Astrocyte of the cerebellum (primary cell): ENCODE measurements around the gene FAM98C.
A peak's percentile ranks its signal among the peaks of the same experiment; 100 is the strongest.

Source experiments
- DNase-seq: peaks from one replicate; pipeline ENCODE4 v3.0.0-alpha.2; 2011; ENCODE audit warnings: low read depth
- H3K4me3 ChIP-seq: 2 replicates; pipeline ENCODE4 v1.5.1; 2011; ENCODE audit warnings: mild to moderate bottlenecking, low read depth, low read length, moderate library complexity
- CTCF ChIP-seq: IDR thresholded peaks from 2 replicates; pipeline ENCODE4 v1.5.1; 2012; ENCODE audit warnings: low read length, low read depth, moderate library complexity, mild to moderate bottlenecking; ENCODE audit errors: missing control alignments
- in situ Hi-C: cut with HindIII; loops from 2 replicates; pipeline ENCODE4 v1.10.0; 2017; ENCODE audit warnings: low sequenced_read_pairs

FAM98C gene

GRCh38 chr19:38389957-38390924 is 12.7 kb upstream of the FAM98C start:
- H3K4me3 ChIP-seq, result peak overlapping the region; percentile 81

GRCh38 chr19:38391911-38392464 is 10.9 kb upstream of the FAM98C start:
- TF ChIP-seq CTCF, result no peak

More at GRCh38 chr19:38389957-38390924, 12.7 kb upstream of the FAM98C start:
- in situ Hi-C loops, result no loop called here
- DNase-seq, result no peak
- TF ChIP-seq CTCF, result no peak

GRCh38 chr19:38392707-38393308 is 10.1 kb upstream of the FAM98C start:
- no peak overlapping the region for H3K4me3 ChIP-seq
- no peak for TF ChIP-seq CTCF
- in situ Hi-C loops, result no loop called here
- DNase-seq, result no peak

More at GRCh38 chr19:38391911-38392464, 10.9 kb upstream of the FAM98C start:
- H3K4me3 ChIP-seq, result no peak overlapping the region
- DNase-seq, result no peak
- in situ Hi-C loops, result no loop called here

- TF ChIP-seq CTCF, result no peak
- in situ Hi-C loops, result no loop called here
- DNase-seq, result no peak
- H3K4me3 ChIP-seq, result no peak overlapping the region
Observed at GRCh38 chr19:38394488-38394887, 8.4 kb upstream of the FAM98C start.

GRCh38 chr19:38395381-38396114 is 7.3 kb upstream of the FAM98C start:
- in situ Hi-C loops, result no loop called here
- no peak overlapping the region for H3K4me3 ChIP-seq
- no peak for DNase-seq
- TF ChIP-seq CTCF, result no peak

- DNase-seq, result no peak
- H3K4me3 ChIP-seq, result no peak overlapping the region
- no peak for TF ChIP-seq CTCF
- in situ Hi-C loops, result no loop called here
Observed at GRCh38 chr19:38399081-38399480, 3.8 kb upstream of the FAM98C start.
